BJ (cell line): ENCODE measurements around the gene PABPN1L. TPM values are rescaled to one million over a fixed set of nuclear protein-coding genes. Genes with fewer than 3 reads are reported as not detected.

Experiments used
- CTCF ChIA-PET: fragments of 350-600 bp; formaldehyde crosslinking; extraction: SDS; loops from one replicate; lab custom pipeline; 2021; ENCODE audit warnings: antibody characterized with exemption, inconsistent platforms; lab: Yijun Ruan, JAX
- POLR2A ChIA-PET: fragments of 300-600 bp; sonication (Branson Sonifier 250); formaldehyde crosslinking; extraction: SDS; loops from one replicate; lab custom pipeline; 2021; ENCODE audit warnings: antibody characterized with exemption; lab: Charles Lee
- DNase-seq: peaks from one replicate; pipeline ENCODE4 v3.0.0-alpha.2; 2011; ENCODE audit warnings: low read depth
- H3K27me3 ChIP-seq: 2 replicates; pipeline ENCODE4 v1.6.0; 2011; ENCODE audit warnings: low read length; ENCODE audit not compliant: control insufficient read depth, insufficient read depth
- H3K36me3 ChIP-seq: 2 replicates; pipeline ENCODE4 v1.5.1; 2011; ENCODE audit warnings: low read length; ENCODE audit not compliant: control insufficient read depth, insufficient read depth
- H3K4me3 ChIP-seq: 2 replicates; pipeline ENCODE4 v1.5.1; 2011; ENCODE audit warnings: low read depth, mild to moderate bottlenecking, control low read depth, low read length
- polyA plus RNA-seq: library from polyadenylated mRNA; depleted of rRNA; stranded (reverse); fragments of >200 nt; gene quantifications from 2 replicates; pipeline ENCODE4 v1.2.3, GENCODE V29; 2011
- TF ChIP-seq, protein P1 (sequence below): IDR thresholded peaks from 2 replicates; pipeline ENCODE4 v1.5.1; 2011; ENCODE audit warnings: low read depth, mild to moderate bottlenecking, control low read depth, inconsistent platforms, low read length, moderate library complexity; ENCODE audit not compliant: insufficient read depth

Gene PABPN1L
- polyA plus RNA-seq, 1 experiment, result not detected

DNA sequence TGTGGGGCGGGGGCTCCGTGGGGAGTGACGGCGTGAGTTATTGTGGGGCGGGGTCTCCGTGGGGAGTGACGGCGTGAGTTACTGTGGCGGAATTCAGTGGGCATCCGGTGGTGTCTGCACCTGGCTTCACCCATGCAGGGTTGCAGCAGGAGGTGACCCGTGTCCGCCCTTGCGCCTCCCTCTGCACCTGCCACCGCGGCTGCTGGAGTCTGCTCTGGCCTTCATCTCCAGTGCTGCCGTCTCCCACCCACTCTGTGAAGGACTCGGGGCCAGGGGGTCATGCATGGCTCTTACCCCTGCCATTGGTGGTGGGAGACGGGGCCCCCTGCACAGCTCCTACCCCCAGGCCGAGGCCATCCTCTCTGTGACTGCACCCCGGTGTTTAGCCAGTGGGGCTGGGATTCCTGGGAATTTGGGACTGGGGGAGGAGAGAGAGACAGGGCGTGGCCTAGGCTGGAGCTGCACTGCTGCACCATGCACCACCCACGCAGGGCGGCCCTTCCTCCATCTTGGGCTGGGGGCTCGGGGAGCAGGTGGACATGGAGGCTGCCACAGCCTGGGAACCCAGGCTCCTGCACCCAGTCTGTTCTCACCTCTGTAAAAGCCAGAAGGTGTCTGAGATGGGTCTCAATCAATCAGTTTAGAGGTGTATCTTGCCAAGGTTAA, 1.3 kb upstream of the PABPN1L start:
- Histone ChIP-seq H3K27me3 (peaks cover 10% of the 10 kb centered on the region), H3K4me3 (no peak overlapping the region), H3K36me3 (no peaks in the 10 kb centered on the region)
- no peak for DNase-seq
- ChIA-PET POLR2A (no interaction called here), CTCF (no interaction called here)
- TF ChIP-seq, protein P1, sequence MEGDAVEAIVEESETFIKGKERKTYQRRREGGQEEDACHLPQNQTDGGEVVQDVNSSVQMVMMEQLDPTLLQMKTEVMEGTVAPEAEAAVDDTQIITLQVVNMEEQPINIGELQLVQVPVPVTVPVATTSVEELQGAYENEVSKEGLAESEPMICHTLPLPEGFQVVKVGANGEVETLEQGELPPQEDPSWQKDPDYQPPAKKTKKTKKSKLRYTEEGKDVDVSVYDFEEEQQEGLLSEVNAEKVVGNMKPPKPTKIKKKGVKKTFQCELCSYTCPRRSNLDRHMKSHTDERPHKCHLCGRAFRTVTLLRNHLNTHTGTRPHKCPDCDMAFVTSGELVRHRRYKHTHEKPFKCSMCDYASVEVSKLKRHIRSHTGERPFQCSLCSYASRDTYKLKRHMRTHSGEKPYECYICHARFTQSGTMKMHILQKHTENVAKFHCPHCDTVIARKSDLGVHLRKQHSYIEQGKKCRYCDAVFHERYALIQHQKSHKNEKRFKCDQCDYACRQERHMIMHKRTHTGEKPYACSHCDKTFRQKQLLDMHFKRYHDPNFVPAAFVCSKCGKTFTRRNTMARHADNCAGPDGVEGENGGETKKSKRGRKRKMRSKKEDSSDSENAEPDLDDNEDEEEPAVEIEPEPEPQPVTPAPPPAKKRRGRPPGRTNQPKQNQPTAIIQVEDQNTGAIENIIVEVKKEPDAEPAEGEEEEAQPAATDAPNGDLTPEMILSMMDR, result no peak

DNA sequence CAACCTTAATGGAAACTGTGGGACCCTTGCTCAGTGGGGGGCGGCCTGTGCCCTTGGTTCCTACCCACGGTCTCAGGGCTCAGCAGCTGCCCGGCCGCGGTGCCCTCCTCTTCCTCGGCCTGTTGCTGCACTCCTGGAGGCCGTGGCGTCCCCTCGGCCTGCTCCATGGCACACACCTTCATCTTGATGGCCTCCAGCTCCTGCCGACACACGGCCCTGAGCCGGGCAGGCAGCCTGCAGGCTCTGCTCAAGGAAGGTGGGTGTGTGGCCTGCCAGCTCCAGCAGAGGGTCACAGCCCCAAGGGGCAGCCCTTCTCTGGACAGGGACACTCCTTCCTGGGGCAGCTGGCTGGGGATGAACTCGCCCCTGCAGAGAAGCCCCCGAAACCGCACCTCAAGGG, 718 bp downstream of the PABPN1L start:
- ChIA-PET POLR2A (no interaction called here), CTCF (interaction anchor here (1.0 to 1.8 kb wide), 2 partner anchors 8 to 56 kb away, joined by 3 to 7 read pairs; no protein-coding TSS in a partner anchor)
- DNase-seq, result no peak
- Histone ChIP-seq H3K36me3 (peaks cover 6% of the 10 kb centered on the region), H3K4me3 (no peak overlapping the region), H3K27me3 (peaks cover 7% of the 10 kb centered on the region)
- TF ChIP-seq, protein P1, result no peak

DNA sequence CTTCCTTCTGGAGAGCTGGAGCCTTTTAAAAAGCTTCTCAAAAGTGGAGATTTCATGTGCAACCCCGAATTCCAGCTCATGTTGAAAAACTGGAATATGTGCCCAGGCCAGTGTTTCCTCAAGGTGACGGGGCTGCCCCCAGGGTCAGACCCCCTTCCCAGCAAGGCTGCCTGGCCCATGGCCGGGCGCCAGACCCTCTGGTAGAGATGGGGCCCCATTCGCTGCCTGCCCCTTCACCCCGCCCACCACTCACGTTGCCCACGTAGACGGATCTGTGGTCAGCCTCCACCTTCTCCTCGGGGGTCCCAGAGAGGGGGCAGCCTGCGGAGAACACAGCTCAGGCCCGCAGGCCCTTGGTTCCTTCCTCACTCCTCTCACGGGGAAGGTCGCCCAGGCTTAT, 1.1 kb downstream of the PABPN1L start:
- DNase-seq, result no peak
- no peak overlapping the region for H3K4me3 ChIP-seq
- POLR2A ChIA-PET, result no interaction called here
- CTCF ChIA-PET, result interaction anchor here (1.0 to 1.8 kb wide), 2 partner anchors 7 to 57 kb away, joined by 3 to 7 read pairs; no protein-coding TSS in a partner anchor
- TF ChIP-seq, protein P1, result no peak
- H3K27me3 ChIP-seq, result peaks cover 5% of the 10 kb centered on the region
- H3K36me3 ChIP-seq, result peaks cover 7% of the 10 kb centered on the region

DNA sequence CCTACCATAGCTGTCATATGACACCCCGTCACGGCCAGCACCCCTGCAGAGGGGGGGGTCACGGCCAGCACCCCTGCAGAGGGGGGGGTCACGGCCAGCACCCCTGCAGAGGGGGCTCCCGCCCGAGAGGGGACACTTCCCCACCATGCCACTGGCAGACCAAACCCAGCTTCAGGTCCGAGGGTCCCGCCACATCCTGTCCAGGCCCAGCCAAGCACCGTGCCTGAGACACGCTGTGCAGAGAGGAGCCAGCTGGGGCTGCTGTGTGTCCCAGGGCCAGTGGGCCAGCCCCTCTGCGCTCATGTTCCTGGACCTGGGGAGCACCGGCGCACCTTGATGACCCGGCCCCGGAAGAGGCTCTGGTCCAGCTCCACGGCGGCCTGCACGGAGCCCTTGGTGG, 1.9 kb downstream of the PABPN1L start:
- POLR2A ChIA-PET, result no interaction called here
- TF ChIP-seq, protein P1, result no peak
- Histone ChIP-seq H3K36me3 (peaks cover 11% of the 10 kb centered on the region), H3K4me3 (no peak overlapping the region), H3K27me3 (peaks cover 5% of the 10 kb centered on the region)
- DNase-seq, result no peak
- CTCF ChIA-PET, result interaction anchor here (1.2 kb wide), 1 partner anchor 14 kb away, joined by 3 read pairs; no protein-coding TSS in a partner anchor

DNA sequence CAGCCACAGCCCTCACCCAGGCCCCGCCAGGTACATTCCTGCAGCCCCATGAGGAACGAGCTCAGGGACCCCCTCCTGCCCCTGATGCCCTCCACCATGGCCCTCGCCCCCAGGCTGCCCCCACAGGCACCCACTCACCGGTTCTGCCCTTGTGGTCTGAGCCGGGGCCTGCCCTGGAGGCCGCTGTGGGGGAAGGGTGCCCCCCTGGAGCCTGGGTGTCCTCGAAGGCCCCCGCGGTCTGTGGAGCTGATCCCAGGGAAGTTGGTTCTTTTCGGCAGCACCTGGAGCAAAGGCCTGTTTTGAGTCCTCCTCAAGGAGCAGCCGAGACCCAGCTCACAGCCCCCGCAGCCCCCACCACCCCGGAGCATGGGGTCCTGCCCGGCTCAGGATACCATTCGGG, 2.4 kb downstream of the PABPN1L start:
- TF ChIP-seq, protein P1, result no peak
- no peak overlapping the region for H3K4me3 ChIP-seq
- DNase-seq, result no peak
- peaks cover 11% of the 10 kb centered on the region for H3K36me3 ChIP-seq
- POLR2A ChIA-PET, result no interaction called here
- H3K27me3 ChIP-seq, result peaks cover 2% of the 10 kb centered on the region
- CTCF ChIA-PET, result interaction anchor here (1.2 kb wide), 1 partner anchor 15 kb away, joined by 3 read pairs; no protein-coding TSS in a partner anchor
